Erythroblast (primary cell): ENCODE measurements around the gene BRD7.

Experiments used
- GATA1 ChIP-seq: IDR thresholded peaks from 2 replicates; pipeline ENCODE4 v1.6.1; 2011; ENCODE audit warnings: low read depth, mild to moderate bottlenecking, control low read depth, low read length, moderate library complexity
- POLR2A ChIP-seq: IDR thresholded peaks from 2 replicates; pipeline ENCODE4 v1.6.1; 2011; ENCODE audit warnings: mild to moderate bottlenecking, low read length

- TF ChIP-seq GATA1 (no peak), POLR2A (no peak)
These were observed 79.9 kb downstream of the BRD7 start for GRCh38 chr16:50288920-50289319.
